HepG2 (cell line): Measurements from ENCODE around the gene PSMB2. TPM values are rescaled to one million over a fixed set of nuclear protein-coding genes. Genes with fewer than 3 reads are reported as not detected.

Source experiments
- CBX5 ChIP-seq: sonication (generic); formaldehyde crosslinking; IDR thresholded peaks from 2 replicates; pipeline ENCODE4 v1.4.0; 2020; ENCODE audit warnings: missing genetic modification reagents, borderline replicate concordance
- HNF4G ChIP-seq, 2 experiments: sonication (generic) in 1 of 2; formaldehyde crosslinking in 1 of 2; IDR thresholded peaks; 2 replicates each; pipeline versions ENCODE4 v1.4.0 to v1.6.1; 2011 to 2020; ENCODE audit warnings: borderline replicate concordance in 2 of 2, low read depth in 2 of 2, mild to moderate bottlenecking in 2 of 2, low read length in 1 of 2, missing genetic modification reagents in 1 of 2, moderate library complexity in 1 of 2
- HNRNPK ChIP-seq: fragments of 200-400 bp; formaldehyde crosslinking; IDR thresholded peaks from 2 replicates; pipeline ENCODE4 v1.6.1; 2018; ENCODE audit warnings: low read length, low read depth, moderate library complexity, mild to moderate bottlenecking; ENCODE audit not compliant: poor library complexity, severe bottlenecking
- KLF6 ChIP-seq: IDR thresholded peaks from 2 replicates; pipeline ENCODE4 v1.8.0; 2016; ENCODE audit warnings: missing biosample characterization, missing genetic modification reagents
- MEF2D ChIP-seq: sonication (generic); formaldehyde crosslinking; IDR thresholded peaks from 2 replicates; pipeline ENCODE4 v1.5.1; 2020; ENCODE audit warnings: mild to moderate bottlenecking, missing genetic modification reagents
- RFXANK ChIP-seq: IDR thresholded peaks from 2 replicates; pipeline ENCODE4 v1.6.1; 2016
- TBX3 ChIP-seq: fragments of 450-650 bp; IDR thresholded peaks from 2 replicates; pipeline ENCODE4 v1.6.1; 2017; ENCODE audit warnings: antibody characterized with exemption, mild to moderate bottlenecking, inconsistent platforms, borderline replicate concordance
- TFDP1 ChIP-seq: IDR thresholded peaks from 2 replicates; pipeline ENCODE4 v1.6.1; 2016; ENCODE audit warnings: missing compliant biosample characterization, missing genetic modification reagents, borderline replicate concordance
- ZNF205 ChIP-seq: IDR thresholded peaks from 2 replicates; pipeline ENCODE4 v1.6.1; 2018; ENCODE audit warnings: missing biosample characterization, missing genetic modification reagents
- ZNF350 ChIP-seq: sonication (generic); formaldehyde crosslinking; IDR thresholded peaks from 2 replicates; pipeline ENCODE4 v1.4.0; 2020; ENCODE audit warnings: mild to moderate bottlenecking, low read depth, missing genetic modification reagents, borderline replicate concordance
- ZNF841 ChIP-seq: sonication (generic); formaldehyde crosslinking; IDR thresholded peaks from 2 replicates; pipeline ENCODE4 v1.8.1; 2023; ENCODE audit warnings: missing genetic modification reagents, borderline replicate concordance
- polyA plus RNA-seq, 8 experiments: library from polyadenylated mRNA; depleted of rRNA in 3 of 8; stranded (reverse) in 7 of 8; unstranded in 1 of 8; fragments of >200 nt; fragmentation: Illumina TruSeq in 4 of 8; extraction: Trizol in 4 of 8; gene quantifications; 2 replicates each; pipeline versions ENCODE4 v1.2.1 to v1.2.3, GENCODE V29; 2011 to 2016; ENCODE audit warnings: low read depth in 4 of 8, missing spikeins in 1 of 8, mixed read lengths in 1 of 8; ENCODE audit not compliant: insufficient read depth in 1 of 8
- total RNA-seq, 5 experiments: library from RNA; depleted of rRNA; stranded (reverse); fragments of >200 nt; fragmentation: Illumina TruSeq; extraction: Trizol; gene quantifications; 2 replicates each; pipeline ENCODE4 v1.2.3, GENCODE V29; 2016; ENCODE audit warnings: low read depth in 1 of 5
- TF ChIP-seq, protein P1 (sequence below): sonication (generic); formaldehyde crosslinking; IDR thresholded peaks from 2 replicates; pipeline ENCODE4 v1.4.0; 2020; ENCODE audit warnings: mild to moderate bottlenecking, missing genetic modification reagents
- TF ChIP-seq, protein P2 (sequence below): IDR thresholded peaks from 2 replicates; pipeline ENCODE4 v1.6.1; 2016; ENCODE audit warnings: low read depth, missing genetic modification reagents, missing compliant biosample characterization
- TF ChIP-seq, protein P3 (sequence below): IDR thresholded peaks from 2 replicates; pipeline ENCODE4 v1.6.1; 2012; ENCODE audit warnings: inconsistent platforms
- TF ChIP-seq, protein P4 (sequence below): sonication (generic); formaldehyde crosslinking; IDR thresholded peaks from 2 replicates; pipeline ENCODE4 v1.4.0; 2020; ENCODE audit warnings: missing genetic modification reagents, mild to moderate bottlenecking, borderline replicate concordance

The PSMB2 gene
- total and polyA plus RNA-seq, 2 of the 13 experiments (the other 11 are each of a cell fraction or from before 2014, with no cell fraction given), result 60.6 to 62.2 TPM

DNA sequence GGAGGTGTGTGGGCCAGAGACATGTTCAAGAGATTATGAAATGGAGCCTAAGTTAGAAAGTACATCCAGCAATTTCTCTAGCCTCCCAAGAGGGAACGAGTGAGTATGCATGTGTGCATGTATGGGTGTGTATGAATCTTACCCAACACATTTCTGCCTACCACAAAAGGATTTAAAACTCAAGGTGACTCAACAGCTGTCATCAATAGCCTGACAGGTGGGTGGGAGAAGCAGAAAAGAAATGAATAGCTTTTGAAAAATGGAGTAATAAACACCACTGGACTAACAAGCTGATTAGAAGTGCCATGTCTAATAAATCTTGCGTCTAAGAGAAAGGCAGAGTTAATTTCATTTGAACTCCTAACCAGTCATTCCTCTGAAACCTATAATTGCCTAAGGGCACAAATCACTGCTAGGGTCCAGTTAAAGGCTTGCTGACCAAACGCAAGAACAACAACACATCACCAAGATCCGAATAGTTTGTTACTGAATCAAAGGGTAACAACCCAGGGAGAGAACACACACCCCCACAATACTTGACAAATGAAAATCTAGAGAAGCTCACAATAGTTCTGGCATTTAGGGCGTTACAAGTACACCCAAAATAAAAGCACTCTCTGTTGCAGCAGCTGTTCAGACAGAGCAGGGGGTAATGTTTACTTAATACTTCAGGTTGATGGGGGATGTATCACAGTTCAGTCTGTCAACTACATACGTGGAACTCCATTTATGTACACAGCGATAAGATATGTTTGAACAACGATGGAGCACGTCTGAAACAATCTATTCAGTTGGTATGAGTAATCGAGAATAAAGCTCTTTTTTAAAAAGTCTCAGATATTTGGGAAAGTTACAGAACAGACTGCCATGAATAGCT is 85.5 kb downstream of the PSMB2 start (continued):
- TF ChIP-seq, protein P1, sequence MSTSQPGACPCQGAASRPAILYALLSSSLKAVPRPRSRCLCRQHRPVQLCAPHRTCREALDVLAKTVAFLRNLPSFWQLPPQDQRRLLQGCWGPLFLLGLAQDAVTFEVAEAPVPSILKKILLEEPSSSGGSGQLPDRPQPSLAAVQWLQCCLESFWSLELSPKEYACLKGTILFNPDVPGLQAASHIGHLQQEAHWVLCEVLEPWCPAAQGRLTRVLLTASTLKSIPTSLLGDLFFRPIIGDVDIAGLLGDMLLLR, result no peak
- TF ChIP-seq TBX3 (peak; percentile 68; the same call in 1 of the 2 replicates), HNF4G (IDR thresholded peaks at IDR 0.05; ENCODE audit: borderline replicate concordance, low read depth, low read length) (peak; percentile 30), HNF4G (CRISPR knock-in tag; IDR thresholded peaks at IDR 0.05; ENCODE audit: borderline replicate concordance, low read depth) (no peak), KLF6 (CRISPR knock-in tag) (no peak), ZNF841 (no peak), CBX5 (CRISPR knock-in tag) (no peak), ZNF350 (no peak), HNRNPK (no peak), MEF2D (CRISPR knock-in tag) (peak; percentile 55; the same call in 1 of the 2 replicates), RFXANK (CRISPR knock-in tag) (0 out of 2 replicates have a peak, but pooled peaks have one; percentile 33), TFDP1 (CRISPR knock-in tag) (no peak), ZNF205 (CRISPR knock-in tag) (peak; percentile 39; the same call in 1 of the 2 replicates)
- TF ChIP-seq, protein P2, sequence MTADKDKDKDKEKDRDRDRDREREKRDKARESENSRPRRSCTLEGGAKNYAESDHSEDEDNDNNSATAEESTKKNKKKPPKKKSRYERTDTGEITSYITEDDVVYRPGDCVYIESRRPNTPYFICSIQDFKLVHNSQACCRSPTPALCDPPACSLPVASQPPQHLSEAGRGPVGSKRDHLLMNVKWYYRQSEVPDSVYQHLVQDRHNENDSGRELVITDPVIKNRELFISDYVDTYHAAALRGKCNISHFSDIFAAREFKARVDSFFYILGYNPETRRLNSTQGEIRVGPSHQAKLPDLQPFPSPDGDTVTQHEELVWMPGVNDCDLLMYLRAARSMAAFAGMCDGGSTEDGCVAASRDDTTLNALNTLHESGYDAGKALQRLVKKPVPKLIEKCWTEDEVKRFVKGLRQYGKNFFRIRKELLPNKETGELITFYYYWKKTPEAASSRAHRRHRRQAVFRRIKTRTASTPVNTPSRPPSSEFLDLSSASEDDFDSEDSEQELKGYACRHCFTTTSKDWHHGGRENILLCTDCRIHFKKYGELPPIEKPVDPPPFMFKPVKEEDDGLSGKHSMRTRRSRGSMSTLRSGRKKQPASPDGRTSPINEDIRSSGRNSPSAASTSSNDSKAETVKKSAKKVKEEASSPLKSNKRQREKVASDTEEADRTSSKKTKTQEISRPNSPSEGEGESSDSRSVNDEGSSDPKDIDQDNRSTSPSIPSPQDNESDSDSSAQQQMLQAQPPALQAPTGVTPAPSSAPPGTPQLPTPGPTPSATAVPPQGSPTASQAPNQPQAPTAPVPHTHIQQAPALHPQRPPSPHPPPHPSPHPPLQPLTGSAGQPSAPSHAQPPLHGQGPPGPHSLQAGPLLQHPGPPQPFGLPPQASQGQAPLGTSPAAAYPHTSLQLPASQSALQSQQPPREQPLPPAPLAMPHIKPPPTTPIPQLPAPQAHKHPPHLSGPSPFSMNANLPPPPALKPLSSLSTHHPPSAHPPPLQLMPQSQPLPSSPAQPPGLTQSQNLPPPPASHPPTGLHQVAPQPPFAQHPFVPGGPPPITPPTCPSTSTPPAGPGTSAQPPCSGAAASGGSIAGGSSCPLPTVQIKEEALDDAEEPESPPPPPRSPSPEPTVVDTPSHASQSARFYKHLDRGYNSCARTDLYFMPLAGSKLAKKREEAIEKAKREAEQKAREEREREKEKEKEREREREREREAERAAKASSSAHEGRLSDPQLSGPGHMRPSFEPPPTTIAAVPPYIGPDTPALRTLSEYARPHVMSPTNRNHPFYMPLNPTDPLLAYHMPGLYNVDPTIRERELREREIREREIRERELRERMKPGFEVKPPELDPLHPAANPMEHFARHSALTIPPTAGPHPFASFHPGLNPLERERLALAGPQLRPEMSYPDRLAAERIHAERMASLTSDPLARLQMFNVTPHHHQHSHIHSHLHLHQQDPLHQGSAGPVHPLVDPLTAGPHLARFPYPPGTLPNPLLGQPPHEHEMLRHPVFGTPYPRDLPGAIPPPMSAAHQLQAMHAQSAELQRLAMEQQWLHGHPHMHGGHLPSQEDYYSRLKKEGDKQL (CRISPR knock-in tag), result peak; percentile 92
- TF ChIP-seq, protein P3, sequence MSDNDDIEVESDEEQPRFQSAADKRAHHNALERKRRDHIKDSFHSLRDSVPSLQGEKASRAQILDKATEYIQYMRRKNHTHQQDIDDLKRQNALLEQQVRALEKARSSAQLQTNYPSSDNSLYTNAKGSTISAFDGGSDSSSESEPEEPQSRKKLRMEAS, result no peak
- TF ChIP-seq, protein P4, sequence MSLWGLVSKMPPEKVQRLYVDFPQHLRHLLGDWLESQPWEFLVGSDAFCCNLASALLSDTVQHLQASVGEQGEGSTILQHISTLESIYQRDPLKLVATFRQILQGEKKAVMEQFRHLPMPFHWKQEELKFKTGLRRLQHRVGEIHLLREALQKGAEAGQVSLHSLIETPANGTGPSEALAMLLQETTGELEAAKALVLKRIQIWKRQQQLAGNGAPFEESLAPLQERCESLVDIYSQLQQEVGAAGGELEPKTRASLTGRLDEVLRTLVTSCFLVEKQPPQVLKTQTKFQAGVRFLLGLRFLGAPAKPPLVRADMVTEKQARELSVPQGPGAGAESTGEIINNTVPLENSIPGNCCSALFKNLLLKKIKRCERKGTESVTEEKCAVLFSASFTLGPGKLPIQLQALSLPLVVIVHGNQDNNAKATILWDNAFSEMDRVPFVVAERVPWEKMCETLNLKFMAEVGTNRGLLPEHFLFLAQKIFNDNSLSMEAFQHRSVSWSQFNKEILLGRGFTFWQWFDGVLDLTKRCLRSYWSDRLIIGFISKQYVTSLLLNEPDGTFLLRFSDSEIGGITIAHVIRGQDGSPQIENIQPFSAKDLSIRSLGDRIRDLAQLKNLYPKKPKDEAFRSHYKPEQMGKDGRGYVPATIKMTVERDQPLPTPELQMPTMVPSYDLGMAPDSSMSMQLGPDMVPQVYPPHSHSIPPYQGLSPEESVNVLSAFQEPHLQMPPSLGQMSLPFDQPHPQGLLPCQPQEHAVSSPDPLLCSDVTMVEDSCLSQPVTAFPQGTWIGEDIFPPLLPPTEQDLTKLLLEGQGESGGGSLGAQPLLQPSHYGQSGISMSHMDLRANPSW (CRISPR knock-in tag), result no peak
